GM18951 (cell line): ENCODE results near the gene ASTL.

Experiments used
- POLR2A ChIP-seq: IDR thresholded peaks from 4 replicates; pipeline ENCODE4 v1.6.1; 2011; ENCODE audit warnings: mild to moderate bottlenecking; ENCODE audit not compliant: insufficient read length, insufficient read depth; ENCODE audit errors: extremely low read depth
- in situ Hi-C: fragments of 300-500 bp; cut with MboI; formaldehyde crosslinking; loops from one replicate; pipeline ENCODE4 v1.12.0; 2022; ENCODE audit warnings: low sequenced_read_pairs, mixed read lengths, inconsistent platforms; ENCODE audit not compliant: unreplicated experiment

ASTL gene

GRCh38 chr2:96087130-96087529 is 51.2 kb downstream of the ASTL start:
- TF ChIP-seq POLR2A: no peak
- in situ Hi-C loops: loop anchor here (25.0 kb wide), 1 partner anchor 300 kb away; no protein-coding TSS in a partner anchor

GRCh38 chr2:96085541-96086355 is 52.6 kb downstream of the ASTL start:
- no peak for TF ChIP-seq POLR2A
- in situ Hi-C loops: loop anchor here (25.0 kb wide), 1 partner anchor 298 kb away; no protein-coding TSS in a partner anchor

GRCh38 chr2:96084858-96085518 is 53.3 kb downstream of the ASTL start:
- in situ Hi-C loops: loop anchor here (25.0 kb wide), 1 partner anchor 298 kb away; no protein-coding TSS in a partner anchor

- no peak for TF ChIP-seq POLR2A
- in situ Hi-C loops: loop anchor here (25.0 kb wide), 1 partner anchor 297 kb away; no protein-coding TSS in a partner anchor
These were observed 54.1 kb downstream of the ASTL start for GRCh38 chr2:96083989-96084857.

- in situ Hi-C loops: loop anchor here (25.0 kb wide), 1 partner anchor 296 kb away; no protein-coding TSS in a partner anchor
- no peak for TF ChIP-seq POLR2A
These were observed 55.0 kb downstream of the ASTL start for GRCh38 chr2:96083064-96083939.

- in situ Hi-C loops: loop anchor here (25.0 kb wide), 1 partner anchor 295 kb away; no protein-coding TSS in a partner anchor
- no peak for TF ChIP-seq POLR2A
These were observed 55.9 kb downstream of the ASTL start for GRCh38 chr2:96082211-96083063.

- TF ChIP-seq POLR2A: no peak
- in situ Hi-C loops: loop anchor here (25.0 kb wide), 1 partner anchor 294 kb away; no protein-coding TSS in a partner anchor
These were observed 57.3 kb downstream of the ASTL start for GRCh38 chr2:96081042-96081441.

- in situ Hi-C loops: loop anchor here (25.0 kb wide), 1 partner anchor 288 kb away; no protein-coding TSS in a partner anchor
- no peak for TF ChIP-seq POLR2A
These were observed 63.0 kb downstream of the ASTL start for GRCh38 chr2:96075199-96075771.

GRCh38 chr2:96074156-96074555 is 64.1 kb downstream of the ASTL start:
- TF ChIP-seq POLR2A: no peak
- in situ Hi-C loops: no loop called here

- in situ Hi-C loops: no loop called here
- no peak for TF ChIP-seq POLR2A
These were observed 65.0 kb downstream of the ASTL start for GRCh38 chr2:96073170-96073775.
